ENCODE results near the gene FBXL19.

The FBXL19 gene

DNA sequence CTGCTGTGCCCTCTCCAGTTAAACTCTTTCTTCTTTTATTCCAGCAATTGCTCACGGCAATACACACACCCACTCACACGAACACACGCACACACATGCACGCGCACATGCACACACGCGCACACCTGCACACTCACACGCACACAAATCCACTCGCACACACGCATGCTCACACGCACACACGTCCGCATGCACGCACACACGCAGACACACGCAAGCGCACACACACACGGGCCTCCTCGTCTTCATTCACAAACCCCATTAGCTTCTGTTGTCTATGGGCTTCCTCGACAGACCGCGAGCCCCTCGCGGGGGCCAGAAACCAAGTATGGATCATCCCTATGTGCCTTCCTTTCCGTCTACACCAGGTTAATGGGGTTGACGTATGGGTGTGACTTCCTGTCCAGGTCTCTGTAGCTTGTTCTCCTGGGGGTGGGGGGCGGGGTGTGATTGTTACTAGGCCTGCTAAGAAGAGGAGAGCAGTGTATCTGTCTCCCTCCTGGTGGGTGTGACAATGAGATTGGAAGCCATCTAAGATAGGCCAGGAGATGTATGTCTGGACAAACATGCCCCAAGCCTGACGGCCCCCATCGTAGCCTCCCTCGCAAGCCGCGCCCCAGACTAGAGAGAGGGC lies 27.6 kb upstream of the FBXL19 start:
- no peak for DNase-seq

DNA sequence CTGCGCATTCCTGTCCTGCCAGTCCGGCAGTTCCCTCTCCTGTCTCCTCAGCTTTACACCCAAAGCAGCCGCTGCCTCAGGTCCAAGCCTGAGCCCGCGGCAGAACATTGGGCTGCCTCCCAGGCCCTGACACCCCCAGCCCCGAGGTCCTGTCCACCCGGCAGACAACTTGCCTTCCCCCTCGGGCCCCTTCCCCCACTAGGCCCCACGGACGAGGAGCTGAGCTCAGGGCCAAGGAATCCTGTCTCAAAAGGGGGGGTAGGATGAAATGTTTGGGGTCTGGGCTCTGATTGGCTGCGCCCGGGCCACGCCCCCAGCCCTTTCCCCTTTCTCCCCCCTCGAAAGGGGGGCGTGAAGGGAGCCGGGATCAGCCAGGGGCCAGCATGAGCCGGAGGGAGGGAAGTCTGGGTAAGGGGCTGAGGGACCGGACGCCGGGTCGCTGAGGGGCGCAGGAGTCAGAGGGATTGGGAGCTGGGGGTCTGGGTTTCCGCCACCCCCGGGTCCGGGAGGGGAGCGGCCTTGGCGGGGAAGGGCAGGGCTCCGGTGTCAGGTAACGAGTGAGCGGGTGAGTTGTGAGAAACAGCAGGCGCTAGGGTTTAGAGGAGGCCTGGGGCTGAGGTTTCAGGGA lies 27.0 kb upstream of the FBXL19 start, which contains the start of gene CTF1:
Gene CTF1 (plus strand): TSS at position 354 of the 628 bp plus-strand sequence. CDS start 30 bp downstream, at position 384.
- no peak for DNase-seq

DNA sequence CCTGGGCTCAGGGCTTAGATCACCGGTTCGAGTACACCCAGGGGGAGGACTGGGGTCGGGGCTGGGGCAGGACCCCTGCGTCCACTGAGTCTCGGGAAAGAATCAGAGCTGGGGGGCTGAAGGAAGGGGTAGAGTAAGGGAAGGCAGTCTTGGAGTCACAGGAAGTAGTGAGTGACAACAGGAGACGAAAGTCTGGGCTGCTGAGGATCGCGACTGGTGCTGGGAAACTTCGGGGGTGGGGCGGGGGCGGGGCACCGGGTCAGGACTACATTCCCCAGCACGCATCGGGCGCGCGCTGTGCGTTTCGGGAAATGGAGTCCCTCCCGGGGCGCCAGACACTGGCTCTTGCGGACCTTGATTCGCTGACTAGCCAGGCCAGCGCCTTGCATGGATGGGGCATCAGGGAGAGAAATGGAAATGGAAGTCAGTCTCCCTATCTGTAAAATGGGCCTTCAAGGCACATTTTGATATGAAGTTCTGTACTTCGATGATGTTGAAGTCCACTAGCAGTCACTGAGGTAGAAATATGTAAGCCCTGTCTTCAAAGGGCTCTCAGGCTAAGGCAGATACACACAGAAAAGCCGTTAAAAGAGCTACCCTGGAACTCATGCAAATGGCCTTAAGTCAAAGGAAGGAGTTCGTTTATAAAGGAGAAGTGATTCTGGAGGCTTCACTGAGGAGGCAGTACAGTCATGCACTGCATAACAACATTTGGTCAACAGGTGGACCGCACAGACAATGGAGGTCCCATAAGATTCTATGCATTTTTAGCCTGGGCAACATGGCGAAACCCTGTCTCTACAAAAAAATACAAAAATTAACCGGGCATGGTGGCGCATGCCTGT lies 26.3 kb upstream of the FBXL19 start:
- DNase-seq, result no peak

DNA sequence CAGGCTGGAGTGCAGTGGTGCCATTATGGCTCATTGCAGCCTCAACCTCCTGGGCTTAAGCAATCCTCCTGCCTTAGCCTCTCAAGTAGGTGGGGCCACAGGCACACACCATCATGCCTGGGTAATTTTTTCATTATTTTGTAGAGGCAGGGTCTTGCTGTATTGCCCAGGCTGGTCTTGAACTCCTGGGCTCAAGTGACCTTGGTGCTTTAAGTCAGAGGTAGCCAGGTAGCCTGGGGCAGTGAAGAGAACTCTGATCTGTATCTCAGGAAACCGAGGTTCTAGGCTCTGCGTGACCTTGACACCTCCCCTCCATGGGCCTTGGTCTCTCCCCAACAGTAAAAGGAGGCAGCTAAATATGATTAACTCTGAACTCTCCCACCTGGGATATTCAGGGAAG lies 23.6 kb upstream of the FBXL19 start:
- DNase-seq, result no peak

DNA sequence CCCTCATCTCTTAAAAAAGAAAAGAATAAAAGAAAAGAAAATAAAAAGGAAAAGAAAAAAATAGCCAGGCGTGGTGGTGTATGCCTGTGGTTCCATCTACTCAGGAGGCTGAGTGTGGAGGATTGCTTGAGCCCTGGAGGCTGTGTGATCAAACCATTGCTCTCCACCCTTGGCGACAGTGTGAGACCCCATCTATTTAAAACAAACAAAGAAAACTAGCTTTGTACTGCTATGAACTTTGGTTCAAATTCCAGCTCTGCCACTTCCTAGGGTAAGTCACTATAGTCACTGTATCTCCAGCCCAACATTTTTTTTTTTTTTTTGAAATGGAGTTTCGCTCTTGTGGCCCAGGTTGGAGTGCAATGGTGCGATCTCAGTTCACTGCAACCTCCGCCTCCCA lies 22.8 kb upstream of the FBXL19 start:
- DNase-seq, result no peak

DNA sequence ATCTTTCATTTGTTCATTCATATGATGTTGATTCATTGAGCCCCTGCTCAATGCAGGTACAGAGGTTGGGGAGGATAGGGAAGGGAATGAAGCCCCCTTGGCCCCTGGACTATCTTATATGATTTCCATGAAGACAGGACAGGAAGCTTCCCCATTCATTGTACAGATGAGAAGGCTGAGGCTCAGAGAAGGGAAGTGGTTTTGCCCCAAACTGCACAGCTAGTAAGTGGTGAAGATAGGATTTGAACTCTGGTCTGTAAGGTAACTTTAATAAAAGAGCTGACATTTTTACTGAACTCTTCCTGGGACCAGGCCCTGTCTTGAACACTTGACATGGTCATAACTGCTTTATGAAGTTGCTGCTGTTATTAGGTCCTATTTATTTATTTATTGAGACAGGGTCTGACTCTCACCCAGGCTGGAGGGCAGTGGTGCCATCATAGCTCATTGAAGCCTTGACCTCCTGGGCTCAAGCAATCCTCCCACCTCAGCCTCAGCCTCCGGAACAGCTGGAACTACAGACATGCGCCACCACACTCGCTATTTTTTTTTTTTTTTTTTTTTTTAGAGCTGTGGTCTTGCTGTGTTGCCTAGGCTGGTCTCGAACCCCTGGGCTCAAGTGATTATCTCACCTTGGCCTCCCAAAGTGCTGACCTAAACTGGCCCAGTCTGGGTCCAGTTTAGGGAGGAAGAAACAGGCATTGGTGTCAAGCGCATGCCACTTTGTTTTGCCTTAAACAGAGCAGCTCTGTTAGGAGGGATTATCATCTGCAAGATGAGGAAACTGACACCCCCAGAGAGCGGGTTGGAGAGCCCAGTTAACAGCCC lies 22.0 kb upstream of the FBXL19 start:
- no peak for DNase-seq

DNA sequence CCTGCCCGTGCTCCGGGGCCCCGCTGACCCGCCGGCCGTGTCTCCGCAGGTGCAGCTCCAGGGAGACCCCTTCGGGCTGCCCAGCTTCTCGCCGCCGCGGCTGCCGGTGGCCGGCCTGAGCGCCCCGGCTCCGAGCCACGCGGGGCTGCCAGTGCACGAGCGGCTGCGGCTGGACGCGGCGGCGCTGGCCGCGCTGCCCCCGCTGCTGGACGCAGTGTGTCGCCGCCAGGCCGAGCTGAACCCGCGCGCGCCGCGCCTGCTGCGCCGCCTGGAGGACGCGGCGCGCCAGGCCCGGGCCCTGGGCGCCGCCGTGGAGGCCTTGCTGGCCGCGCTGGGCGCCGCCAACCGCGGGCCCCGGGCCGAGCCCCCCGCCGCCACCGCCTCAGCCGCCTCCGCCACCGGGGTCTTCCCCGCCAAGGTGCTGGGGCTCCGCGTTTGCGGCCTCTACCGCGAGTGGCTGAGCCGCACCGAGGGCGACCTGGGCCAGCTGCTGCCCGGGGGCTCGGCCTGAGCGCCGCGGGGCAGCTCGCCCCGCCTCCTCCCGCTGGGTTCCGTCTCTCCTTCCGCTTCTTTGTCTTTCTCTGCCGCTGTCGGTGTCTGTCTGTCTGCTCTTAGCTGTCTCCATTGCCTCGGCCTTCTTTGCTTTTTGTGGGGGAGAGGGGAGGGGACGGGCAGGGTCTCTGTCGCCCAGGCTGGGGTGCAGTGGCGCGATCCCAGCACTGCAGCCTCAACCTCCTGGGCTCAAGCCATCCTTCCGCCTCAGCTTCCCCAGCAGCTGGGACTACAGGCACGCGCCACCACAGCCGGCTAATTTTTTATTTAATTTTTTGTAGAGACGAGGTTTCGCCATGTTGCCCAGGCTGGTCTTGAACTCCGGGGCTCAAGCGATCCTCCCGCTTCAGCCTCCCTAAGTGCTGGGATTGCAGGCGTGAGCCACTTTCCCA lies 21.1 kb upstream of the FBXL19 start:
- peak; percentile 9 for DNase-seq

DNA sequence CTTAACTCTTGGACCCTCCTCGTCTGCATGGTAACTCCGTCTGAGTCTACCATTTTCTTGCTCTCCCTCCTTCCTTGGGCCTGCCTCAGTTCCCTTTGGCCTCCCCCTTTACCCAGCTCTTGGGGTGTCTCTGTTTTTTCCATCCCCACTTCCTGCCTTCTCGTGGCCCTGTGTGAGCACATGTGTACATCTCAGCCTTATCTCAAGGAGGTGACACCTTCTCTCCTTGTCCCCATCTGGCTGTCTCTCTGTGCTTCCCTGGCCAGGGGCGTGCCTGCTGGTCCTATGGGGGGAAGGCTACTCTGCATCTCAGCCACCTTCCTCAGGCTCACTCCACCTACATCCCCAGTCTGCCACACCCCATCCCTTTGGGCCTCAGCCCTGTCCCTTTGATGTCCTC lies 20.4 kb upstream of the FBXL19 start:
- no peak for DNase-seq

DNA sequence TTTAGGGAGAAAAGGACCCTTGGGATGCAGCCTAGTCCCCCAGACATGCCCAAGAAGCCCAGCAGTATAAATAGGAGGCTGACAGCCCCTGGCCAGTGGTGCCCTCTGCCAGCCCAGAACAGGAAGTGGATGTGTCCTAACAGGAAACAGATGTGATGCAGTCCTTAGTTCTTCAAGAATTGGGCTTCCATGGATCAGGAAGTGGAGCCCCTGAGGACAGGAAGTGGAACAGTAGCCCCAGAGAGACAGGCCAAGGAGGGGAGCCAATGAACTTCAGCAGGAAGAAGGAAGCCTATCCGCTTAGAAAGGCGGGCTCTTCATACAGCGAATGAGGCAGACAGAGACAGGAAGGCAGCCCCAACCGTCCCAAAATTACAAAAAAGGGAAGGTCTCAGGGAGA lies 19.8 kb upstream of the FBXL19 start:
- no peak for DNase-seq

DNA sequence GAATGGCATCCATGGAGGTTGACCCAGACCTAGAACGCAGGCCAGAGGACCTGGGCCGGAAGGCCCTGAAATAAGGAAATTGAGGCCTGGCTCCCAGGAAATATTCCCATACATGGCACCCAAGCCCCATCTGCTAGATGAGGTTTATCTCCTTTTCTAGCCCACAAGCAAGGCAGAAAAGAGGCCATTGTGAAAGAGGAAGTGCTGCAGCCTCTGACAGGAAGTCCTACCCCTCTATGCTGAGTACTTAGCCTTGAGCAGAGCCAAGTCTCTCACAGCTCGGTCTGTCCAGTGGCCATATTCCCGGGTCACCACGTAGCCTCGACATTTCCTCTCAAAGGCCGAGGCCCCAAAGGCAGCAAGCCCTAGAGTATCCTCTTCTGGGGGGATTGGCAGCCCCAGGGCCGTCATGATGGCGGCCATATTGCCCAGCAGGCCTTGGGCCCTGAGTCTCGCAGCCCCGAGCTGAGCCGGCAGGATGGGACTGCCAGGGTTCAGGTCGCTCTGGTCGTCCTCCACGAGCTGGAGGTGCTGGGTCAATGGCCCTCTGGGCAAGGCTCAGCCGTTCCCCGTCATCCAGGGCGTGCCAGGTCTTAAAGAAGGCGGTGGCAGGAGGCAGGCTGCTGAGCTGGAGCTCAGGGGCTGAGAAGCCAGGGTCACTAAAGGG lies 19.1 kb upstream of the FBXL19 start:
- no peak for DNase-seq

DNA sequence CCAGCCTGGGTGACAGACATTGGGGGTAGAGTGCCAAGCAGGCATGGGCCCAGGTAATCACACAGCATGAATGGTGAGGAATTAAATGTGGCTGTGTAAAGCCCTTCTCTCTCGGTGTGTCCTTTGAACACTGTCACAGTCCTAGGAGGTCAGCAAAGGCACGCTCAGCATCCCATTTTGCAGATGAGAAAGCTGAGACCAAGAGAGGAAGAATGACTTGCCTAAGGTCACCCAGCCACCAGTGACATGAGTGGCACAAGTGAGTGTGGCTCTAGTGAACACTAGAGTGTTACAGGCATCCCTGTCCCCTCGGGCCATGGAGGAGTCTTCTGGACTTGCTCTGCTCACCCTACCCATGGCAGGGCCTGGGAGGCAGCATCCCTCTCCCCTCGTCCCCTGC lies 16.3 kb upstream of the FBXL19 start:
- DNase-seq, result no peak

DNA sequence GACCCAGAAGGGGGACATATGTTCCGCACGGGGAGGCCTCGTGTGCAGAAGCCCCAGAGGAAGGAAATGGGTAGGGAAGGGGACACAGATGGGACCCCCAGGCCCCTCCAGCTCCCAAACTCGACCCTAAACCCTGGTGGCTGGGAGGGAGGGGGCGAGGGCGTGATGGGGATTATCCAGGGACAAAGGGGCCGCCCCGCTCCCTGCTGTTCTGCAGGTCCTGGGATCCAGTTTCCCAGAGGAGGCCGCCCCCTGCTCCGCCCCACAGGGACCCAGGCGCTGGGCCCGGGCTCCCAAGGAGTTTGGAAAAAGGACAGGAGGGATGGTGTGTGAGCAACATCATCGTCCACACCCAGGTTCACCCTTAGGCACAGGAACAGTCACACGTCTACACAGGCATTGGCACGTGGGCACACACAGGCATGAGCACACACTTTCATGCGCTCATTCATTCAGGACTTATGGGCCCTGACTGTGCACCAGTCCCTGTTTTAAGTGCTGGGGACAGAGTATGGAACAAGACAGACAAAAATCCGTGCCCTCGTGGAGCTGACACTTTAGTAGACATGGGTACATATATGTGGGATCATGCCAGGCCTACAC lies 12.8 kb upstream of the FBXL19 start:
- no peak for DNase-seq

DNA sequence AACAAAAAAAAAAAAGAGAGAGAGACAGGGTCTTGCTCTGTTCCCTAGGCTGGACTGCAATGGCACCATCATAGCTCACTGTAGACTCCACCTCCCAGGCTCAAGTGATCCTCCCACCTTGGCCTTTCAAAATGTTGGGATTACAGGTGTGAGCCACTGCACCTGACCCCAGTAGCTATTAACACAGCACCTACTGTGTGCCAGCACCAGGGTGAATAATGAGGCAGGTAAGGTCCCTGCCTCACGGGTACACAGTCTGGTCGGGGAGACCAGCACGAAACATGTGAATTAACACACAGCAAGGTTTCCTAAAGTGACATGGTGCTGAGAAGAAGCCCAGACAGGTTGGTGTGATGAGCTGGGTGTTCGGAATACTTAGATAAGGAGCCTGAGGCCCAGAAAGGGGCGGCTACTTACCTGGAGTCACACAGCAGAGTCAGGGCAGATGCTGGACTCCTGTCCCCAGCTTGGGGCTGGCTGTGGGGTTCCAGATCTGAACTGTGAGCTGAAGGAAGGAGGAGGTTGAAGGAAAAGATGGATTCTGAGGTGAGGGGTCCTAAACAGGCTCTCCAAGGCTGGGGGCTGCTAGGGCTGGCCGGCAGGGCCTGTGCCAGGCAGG lies 10.5 kb upstream of the FBXL19 start:
- no peak for DNase-seq

DNA sequence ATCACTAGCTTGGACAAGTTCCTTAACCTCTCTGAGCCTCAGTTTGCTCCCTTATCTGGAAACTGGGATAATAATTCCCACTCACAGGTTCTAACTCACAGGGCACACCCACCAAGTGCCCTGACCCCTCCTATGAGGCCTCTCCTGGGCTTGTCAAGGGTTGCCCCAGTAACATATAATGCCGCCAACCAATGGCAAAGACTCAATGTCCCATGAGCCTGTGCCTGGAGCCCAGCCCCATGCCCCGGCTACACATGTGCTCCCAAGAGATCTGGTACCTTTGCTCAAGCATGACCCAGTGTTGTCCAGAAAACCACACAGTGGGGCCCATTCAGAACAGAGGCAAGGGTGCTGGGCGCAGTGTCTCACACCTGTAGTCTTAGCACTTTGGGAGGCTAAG lies 8.5 kb upstream of the FBXL19 start:
- DNase-seq, result no peak

DNA sequence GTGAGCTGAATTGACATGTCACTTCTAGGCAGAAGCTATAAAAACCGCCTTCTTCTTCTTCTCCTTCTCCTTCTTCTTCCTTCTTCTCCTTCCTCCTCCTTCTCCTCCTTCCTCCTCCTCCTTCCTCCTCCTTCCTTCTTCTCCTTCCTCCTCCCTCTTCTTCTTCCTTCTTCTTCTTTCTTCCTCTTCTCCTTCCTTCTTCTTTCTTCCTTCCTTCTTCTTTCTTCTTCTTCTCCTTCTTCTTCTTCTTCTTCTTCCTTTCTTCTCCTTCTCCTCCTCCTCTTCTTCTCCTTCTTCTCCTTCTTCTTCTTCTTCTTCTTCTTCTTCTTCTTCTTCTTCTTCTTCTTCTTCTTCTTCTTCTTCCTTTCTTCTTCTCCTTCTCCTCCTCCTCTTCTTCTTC lies 4.8 kb upstream of the FBXL19 start:
- DNase-seq, result no peak

DNA sequence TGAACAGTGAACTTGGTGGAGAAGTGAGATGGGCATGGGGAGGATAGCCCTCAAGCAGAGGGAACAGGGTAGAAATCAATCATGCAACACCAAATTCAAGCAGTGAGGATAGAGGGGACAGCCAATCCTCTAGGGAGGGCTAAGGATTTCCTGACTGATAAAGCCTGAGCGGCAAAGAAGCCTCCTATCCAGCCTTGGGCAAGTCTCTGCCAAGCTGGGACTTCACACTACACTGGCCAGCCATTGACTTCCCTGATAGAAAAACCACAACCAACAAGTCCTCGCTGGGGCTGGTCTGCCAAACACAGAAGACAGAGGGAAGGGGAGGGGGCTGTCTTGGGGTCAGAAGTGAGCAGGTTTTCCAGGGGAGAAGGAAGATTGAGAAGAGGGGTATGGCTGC lies 2.5 kb upstream of the FBXL19 start:
- no peak for DNase-seq

DNA sequence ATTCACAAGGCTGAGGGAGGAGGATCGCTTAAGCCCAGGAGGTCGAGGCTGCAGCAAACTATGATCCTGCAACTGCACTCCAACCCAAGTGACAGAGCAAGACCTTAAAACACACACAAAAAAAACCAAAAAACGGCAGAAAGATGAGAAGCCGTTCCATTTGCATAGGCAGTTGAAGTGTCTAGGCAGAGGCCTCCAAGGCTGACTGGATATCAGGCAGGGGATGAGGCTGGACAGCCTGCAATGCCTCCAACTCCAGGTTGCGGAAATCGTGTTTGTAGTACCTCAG lies 2.0 kb upstream of the FBXL19 start:
- DNase-seq, result no peak

DNA sequence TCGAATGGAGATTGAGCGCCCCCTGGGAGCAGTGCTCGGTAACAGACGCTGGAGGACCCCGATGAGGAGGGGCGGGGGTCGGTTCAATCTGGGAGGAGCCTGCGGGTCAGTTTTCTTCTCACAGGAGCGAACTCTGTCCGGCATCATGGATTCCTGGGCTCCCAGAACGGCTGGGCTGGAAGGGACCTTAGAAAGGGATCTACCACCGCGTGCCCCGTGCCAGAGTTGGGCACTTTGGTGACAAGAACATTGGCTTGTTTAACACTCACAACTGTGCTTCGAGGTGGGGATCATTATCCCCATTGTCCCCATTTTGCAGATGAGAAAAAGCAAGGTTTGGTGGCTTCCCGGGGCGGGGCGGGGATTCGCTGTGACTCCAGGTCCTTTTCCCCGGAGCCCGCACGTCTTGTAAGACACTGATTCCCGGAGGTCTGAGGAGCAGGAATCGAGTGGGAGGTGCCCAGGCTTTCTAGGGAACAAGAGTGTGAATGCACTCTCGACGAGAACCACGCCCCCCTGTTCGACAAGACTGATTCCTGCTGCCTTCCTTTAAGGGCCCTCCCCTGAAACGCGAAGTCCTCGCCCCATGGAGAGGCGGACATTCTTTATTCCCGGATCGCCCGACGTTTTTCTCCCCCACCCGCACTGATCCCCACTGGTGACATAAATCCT lies 1.5 kb upstream of the FBXL19 start:
- DNase-seq, result peak; percentile 94

DNA sequence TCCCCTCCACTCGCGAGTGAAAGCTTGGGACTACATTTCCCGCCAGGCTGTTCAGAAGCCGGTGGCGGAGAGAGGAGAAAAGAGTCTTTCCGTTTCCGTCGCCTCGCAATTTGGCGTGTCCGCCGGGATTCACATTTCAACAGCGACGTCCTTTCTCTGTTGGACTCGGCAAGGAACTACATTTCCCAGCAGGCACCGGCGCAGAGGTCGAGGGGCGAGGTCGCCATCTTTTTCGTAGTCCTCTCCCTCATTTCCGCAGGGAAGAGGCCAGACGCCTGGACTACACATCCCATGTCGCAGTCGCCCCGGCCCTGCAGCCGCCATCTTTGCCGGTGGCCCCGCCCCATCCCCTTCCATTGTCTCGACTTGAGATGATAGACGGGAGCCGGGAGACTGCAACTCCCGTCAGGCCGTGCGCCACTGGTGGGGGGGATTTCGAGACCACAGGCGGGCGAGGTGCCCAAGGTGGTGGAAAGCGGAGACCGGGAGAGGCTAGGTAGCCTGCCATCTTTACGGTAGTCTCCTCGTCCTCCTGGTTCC lies 882 bp upstream of the FBXL19 start:
- DNase-seq, result peak; percentile 99
